HG03196 (cell line): ENCODE data around the gene EMCN.
"Not testable (repeated sequence)": the region's sequence is repeated elsewhere in the genome, so short reads cannot be mapped to it uniquely, and the experiment has no call there.

Experiments used
- ATAC-seq: cut with Tn5 transposase; IDR thresholded peaks from one replicate; pipeline ENCODE4 v1.9.1; 2021; ENCODE audit not compliant: unreplicated experiment

EMCN gene, protein sequence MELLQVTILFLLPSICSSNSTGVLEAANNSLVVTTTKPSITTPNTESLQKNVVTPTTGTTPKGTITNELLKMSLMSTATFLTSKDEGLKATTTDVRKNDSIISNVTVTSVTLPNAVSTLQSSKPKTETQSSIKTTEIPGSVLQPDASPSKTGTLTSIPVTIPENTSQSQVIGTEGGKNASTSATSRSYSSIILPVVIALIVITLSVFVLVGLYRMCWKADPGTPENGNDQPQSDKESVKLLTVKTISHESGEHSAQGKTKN

DNA sequence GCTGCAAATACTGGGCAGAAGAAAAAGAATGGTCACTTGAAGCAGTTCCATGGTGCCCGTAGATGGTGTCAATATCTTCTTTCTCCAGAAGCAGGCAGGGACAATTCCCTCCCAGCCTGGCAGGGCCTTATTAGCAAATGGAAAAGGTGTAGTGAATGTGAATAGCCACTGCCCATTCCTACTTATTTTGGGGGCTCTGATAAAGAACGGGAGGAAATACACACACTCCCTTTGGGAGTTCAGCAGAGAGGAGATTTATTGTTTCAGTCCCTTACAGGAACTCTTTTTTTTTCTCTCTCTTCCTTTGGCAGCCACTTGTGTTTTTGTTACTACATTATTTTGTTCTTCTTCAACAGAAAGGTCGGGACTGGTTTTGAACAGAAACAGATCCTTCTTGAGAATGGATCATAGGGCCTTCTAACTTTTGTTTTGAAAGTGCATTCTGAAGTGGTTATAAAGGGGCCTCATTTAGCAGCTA, at the start of gene EMCN:
Gene EMCN, minus strand, starts transcription at position 159 of the 478 bp plus-strand sequence. Its CDS starts 108 bp downstream, at position 51.
- no peak for ATAC-seq

DNA sequence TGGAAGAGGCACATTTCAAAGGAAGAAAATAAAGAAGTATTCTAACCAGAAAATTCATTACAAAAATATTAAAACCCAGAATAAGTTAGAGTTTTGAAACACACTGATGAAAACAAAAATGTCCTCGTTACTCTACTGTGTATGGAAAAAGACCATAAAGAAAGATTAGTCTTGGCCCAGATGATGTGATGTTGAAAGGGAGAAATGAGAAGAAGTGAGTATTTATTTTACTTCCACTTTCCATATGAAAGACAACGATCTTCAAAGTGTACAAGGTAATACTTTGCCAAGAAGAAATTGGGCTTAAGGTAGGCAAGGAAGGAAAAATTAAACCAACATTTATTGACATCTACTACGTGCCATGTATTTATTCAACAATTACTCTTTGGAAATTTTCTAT, 48.6 kb upstream of the EMCN start:
- ATAC-seq: no peak

DNA sequence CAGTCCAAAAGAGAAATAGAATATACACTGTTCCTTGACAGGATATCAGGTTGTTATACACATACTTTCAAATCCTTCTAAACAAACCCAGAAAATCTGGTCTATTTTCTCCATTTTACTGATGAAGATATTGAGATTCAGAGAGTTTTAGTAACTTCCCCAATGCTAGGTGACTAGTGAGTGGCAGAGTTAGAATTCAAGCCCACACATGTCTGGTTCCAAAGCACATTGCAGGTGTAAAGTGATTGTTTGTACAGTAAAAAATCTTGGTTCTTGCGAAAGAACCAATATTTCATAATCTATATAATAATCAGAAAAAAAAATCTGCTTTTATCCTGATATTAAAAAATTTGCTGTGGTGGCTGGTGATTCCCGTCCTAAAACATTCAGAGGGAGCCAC, 39.5 kb upstream of the EMCN start:
- no peak for ATAC-seq

DNA sequence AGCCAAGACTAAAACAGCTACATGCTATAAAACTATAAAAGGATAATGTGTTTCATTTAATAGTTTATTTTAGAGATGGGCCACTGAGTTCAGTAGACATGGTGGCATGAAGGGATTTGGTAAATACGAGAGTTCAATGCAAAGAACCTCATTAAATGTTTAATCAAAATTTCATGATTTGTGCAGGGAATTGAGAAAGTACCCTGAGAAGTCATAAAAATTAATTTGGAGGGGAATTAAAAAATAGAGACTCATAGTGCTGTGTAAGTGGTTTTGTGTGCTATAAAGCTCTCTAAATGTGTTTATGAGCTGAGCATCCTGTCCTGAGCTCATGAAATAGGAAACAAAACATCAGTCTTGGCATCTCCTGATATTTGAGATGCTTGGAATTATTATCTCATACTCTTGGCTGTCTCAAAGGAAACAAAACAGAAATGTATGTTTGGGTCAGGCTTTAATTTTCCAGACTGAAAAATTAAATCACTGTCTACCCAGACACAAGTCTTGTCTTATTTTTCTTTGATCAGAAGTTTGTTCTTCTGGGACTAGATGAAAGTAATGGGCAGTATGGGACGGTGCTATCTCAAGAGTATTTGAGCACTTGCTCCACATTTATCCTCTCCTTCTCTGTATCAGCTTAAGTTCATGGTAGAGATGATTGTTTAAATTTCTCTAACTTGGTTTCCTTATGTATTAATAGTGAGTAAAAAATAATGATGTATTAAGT, 38.0 kb upstream of the EMCN start:
- no peak for ATAC-seq

DNA sequence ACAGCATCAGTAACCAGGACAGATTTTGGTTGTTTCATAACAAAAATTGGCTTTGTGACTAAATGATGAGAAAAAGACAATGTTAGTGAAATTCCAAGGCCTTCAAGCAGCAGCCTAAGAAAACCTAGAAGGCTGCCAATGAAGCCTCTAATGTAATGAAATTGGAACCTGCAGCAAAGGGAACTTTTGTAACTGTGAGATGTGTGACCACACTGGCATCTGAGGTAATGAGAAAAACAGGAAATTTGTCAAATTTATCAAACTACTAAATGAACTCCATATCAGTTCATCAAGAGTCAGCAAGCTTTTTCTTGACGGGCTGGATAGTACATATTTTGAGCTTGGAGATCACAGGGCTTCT, 30.4 kb upstream of the EMCN start:
- no peak for ATAC-seq

DNA sequence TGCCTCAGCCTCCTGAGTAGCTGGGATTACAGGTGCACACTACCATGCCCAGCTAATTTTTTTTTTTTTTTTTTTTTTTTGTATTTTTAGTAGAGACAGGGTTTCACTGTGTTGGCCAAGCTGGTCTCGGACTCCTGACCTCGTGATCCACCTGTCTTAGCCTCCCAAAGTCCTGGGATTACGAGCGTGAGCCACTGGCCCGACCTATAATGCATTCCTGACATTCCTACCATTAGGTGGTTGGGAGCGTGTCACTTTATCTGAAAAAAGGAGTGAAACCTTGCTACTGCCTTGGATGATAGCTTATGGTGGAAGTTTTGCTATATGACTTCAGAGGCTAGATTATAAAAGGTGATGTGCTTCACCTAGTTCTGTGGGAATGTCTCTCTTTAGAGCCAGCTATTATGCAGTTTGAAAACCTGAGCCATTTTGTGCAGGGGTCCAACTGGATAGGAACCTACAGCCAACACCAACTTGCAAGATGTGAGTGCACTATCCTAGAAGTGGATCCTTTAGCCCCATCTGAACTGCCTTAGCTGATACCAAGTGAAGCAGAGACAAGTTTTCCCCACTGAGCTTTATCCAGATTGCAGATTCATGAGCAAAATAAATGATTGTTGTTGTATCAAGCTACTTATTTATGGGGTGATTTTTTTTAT, 29.8 kb upstream of the EMCN start:
- ATAC-seq: no peak

DNA sequence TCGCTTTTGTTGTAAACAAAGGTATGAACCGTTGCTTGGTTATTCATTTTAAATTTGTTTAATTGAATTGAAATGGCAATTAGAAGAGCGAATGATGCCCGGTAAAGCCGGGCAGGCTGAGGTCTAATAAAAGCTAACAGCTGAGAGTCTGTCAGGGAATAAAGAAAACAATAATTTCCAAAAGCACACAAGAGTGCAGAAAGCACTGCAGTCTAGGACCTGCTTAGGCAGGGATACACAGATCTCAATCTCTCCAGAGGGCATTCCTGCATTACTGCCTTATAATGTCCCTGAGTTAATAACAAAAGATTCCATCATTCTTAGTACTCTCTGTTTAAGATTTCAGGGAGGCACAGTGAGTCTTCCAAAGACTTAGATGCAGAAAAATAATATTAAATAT, 27.6 kb upstream of the EMCN start:
- no peak for ATAC-seq

DNA sequence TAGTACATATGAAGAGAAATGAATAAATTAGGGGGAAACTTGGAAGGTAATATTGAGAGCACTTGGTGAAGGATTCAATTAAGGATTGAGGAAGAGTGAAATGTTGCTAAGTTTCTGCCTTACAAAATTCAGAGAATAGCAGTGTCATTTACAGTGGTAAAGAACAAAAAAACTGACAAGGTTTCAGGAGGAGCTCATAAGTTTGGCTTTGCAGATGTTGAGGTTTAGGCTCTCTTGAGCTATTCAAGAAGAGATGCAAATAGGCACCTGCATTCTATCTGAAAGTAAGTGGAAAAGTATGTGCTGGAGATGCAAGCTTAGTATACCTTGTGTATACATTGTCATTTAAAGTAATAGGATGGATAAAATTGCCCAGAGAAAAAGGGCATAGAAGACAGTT, 22.3 kb upstream of the EMCN start:
- no peak for ATAC-seq

DNA sequence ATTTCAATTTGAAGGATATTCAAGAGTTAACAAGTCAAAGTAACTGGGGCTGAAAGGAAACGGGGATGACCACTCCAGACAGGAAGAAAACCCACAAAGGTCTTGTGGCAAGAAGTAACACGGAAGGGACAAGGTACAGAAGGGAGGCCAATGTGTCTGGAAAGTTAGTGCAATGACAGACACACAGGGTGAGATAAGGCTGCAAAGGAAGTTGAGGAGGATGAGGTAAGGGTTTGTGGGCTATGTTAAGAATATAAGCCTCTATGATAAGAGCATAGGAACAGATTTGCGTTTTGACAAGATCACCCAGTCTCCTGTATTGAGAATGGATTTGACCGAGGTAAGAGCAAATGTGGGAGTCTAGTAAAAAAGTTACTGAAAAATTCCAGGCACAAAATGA, 21.9 kb upstream of the EMCN start:
- no peak for ATAC-seq

DNA sequence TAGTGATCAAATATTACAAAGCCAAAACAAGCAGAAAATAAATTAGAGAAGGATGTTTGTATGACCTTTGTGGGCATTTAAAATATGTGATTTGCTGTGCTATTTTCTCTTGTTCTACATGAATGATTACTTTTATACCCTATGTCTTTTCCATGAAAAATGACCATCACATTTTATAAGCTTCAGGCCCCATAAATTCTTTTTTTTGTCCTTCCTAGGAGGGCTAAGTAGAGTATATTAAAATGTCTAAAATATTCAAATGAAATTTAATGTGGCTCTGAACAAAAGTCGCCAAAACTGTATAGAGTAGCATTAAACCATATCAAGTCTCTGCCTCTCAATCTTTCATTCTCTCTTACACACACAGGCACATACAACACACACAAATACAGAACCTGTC, 15.9 kb upstream of the EMCN start:
- ATAC-seq: no peak

DNA sequence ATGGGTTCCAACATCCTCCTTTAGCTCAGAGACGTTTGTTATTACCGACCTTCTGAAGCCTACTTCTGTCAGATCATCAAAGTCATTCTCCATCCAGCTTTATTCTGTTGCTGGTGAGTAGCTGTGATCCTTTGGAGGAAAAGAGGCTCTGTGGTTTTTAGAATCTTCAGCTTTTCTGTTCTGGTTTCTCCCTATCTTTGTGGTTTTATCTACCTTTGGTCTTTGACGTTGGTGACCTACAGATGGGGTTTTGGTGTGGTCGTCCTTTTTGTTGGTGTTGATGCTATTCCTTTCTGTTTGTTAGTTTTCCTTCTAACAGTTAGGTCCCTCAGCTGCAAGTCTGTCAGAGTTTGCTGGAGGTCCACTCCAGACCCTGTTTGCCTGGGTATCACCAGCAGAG, 12.3 kb upstream of the EMCN start:
- not testable (repeated sequence) for ATAC-seq

DNA sequence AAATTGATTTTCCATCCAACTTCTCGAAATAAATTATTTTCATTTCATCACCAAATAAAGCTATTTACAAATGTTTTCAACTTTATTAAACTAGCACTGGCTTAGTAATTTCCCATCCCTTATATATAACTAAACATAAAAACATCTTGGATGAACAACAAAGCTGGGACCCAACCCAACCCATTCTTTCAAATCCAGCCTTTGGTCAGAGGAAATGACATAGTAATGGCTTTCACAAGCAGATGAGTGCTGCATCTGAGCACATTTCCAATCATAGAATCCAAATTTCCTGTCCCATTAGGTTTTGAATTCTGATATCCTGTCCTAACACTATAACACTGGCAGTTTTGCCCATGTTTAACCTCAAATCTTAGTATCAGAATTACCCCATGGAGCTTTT, 7.9 kb upstream of the EMCN start:
- no peak for ATAC-seq

DNA sequence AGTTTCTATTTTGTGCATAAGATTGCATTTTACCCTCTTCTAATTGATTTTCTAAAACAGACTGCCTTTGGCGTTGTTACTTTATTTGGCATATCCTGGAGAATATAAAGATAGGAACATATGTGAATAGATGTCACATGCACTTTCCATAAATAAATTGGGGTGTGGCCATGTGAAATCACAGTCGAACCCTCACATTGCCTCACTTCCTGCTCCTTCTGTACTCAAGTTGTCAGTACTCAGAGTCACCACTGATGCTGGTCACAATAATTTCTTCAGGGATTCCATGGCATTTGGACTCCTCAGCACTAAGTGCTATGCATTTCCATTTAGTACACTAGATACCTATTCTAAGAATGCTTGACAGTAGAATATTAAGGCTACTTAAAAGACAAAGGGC, 1.4 kb upstream of the EMCN start:
- ATAC-seq: no peak

DNA sequence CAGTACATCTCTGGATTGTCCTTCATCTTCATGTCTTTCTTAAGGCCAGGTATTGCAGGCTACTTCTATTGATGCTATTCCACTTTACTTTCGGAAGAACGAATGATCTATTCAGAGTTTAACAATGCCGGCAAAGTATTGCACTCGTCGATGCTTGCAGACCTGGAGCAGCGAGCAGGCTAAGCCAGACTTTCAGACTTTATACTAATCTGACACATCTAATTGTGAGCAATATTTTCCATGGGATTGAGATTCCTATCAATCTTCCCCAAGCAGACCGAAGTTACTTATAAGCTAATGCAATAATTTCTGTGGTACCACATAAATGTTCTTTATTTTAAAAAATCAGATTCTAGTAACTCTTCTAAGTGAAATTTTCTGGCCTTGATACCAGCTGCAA, 1.6 kb downstream of the EMCN start:
- ATAC-seq: no peak

DNA sequence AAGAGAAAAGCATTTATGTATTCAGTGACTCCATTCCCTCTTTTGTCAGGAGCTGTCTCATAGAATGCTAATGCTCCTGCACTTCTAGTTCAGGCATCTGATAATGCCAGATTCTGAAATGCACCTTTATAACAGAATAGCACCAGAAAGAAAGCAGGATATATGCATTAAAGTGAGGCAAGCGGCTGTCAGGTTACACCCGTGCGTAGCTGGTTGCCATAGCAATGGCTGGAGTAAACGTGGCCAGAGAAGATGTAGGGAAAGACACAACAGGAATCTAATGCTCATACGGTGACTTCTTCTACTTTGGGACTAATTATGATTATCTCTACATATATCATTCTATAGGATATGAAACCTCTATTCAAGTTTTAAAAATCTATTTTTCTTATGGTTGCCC, 5.9 kb downstream of the EMCN start:
- ATAC-seq: no peak

DNA sequence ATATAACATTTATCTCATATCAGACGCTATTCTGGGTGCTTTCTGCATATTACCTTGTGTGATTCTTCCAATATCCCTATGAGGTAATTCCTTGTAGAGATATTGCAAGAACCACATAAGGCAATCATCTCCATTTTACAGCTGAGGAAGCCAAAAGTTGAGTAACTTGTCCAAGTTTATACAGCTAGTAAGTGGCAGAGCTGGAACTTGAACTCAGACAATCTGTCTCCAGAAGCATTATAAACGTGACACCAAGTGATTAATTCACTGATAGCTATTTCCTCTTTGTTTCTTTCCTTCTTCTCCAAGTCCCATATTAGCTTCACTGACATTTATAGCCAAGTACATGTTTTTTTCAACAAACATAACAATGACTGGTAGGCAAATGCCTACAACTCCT, 7.3 kb downstream of the EMCN start:
- ATAC-seq: no peak

DNA sequence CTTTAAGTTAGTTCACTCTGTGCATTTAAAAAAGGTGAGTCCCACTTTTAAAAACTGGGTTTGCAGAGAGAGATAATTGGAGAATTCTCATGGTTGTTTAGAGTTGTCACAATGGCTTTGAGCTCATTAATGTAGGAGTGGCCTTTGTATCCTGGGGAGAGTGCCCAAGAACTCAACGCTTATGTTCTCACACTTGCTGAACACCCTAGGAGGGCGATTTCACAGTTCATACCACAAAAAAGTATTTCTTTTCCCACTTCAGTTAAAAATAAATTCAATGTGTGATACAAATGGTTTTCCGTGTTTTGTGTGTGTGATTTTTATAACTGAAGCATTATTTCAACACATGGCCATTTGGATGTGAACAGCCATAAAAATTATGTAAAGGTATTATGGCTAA, 8.4 kb downstream of the EMCN start:
- ATAC-seq: no peak

DNA sequence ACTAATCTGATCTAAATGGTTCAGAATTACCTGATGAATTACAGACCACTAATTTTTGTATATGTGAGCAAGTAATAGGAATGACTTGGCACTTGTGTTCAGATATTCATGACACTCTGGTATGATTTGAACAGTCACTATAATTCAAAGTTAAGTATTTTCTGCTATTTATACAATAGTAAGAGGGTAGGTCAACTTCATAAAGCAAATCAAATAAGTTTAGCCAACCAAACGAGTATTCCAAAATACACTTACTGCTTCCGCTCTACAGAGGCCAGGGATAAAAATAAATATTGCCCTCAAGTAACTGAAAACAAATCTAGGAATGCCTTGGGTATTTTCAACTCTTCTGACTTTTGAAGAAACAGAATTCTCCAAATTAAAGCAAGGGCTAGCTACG, 9.1 kb downstream of the EMCN start:
- no peak for ATAC-seq

DNA sequence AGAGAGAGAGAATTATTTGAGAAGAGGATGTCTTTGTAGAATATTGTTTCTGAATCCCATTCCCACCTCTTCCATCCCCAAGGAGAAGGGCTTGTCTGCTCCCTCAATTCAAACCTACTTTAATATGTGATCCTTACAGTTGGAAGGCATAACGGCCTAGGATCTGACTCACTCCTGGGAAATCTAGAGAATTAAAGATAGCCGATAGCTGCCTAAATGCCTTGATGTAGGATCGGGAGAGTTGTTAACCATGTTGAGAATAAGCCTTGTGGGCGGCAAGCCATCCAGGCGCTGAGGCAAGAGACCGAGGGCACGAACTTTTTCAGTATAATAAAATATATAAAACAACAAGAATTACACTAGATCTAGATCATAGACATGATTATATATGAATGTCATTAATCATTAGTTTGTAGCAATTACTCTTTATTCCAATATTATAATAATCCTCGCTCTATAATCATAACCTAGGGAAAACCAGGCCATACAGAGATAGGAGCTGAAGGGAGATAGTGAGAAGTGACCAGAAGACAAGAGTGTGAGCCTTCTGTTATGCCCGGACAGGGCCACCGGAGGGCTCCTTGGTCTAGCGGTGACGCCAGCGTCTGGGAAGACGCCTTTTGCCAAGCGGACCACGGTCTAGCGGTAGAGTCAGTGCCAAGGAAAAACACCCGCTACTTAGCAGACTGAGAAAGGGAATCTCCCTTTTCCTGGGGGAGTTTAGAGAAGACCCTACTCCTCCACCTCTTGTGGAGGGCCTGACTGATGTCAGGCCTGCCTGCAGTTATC, 13.5 kb downstream of the EMCN start:
- no peak for ATAC-seq

DNA sequence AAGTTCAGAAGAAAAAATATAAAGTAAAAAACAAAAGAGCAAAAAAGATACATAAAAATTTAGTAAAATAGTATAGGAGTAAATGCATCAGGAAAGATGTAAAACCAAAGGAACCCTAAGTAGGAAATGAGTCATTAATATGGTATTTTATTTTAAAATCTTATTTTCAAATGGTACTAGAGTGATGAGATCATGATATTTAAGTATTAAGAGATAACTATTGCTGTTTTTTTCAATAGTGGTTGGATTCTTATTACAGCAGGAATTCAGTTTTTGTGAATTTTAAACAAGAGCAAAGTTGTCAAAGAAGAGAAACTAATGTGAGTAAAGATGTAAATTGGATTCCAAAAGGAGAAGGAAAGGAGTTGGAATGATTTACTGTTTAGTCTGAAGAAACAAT, 20.0 kb downstream of the EMCN start:
- no peak for ATAC-seq

DNA sequence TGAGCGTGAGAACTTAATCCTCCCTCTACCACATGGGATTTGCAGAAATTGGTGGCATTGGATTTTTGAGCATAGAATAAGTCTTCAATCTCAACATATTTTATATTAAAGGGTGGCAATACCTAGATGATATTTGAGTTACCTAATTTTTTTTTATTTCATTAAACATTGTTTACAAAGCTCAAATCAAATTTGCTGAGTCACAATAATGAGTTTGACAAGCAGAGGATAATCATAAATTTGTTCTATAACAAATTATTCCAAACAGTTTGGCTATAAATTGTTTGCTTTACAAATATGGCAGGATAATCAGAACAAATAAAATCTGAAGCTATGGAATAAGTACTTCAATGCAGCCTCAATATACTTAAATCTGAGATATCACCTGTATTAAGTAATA, 22.7 kb downstream of the EMCN start:
- no peak for ATAC-seq

DNA sequence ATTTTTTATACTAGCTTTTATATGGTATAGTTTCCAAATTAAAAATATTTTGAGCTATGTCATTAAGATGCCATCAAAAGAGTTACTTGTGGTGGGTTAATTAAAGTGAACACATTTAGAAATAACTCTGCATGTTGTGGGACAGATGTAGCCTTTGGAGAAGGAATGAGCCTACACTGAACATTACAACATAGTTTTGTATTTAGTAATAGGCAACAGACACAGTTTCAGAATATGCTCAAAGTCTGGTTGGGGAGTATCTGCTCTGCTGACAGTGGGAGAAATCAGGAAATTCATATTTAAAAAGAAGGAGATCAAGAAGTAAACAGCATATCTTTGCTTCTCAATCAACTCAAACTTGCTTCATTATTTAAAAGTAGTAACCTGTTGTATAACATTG, 23.7 kb downstream of the EMCN start:
- no peak for ATAC-seq
